GM04504 (cell line): ENCODE data around the gene CAMKK1.

Source experiments
- DNase-seq: peaks from one replicate; pipeline ENCODE4 v3.0.0-alpha.2; 2012; ENCODE audit warnings: low read depth

CAMKK1 gene

GRCh38 chr17:3893003-3893719, at the start of gene CAMKK1:
Gene CAMKK1, minus strand, starts transcription at chr17:3893053. Its CDS starts 7,366 bp downstream, at chr17:3885687.
- DNase-seq, result peak; percentile 58

GRCh38 chr17:3940965-3941698, 48.3 kb upstream of the CAMKK1 start:
- DNase-seq, result no peak

GRCh38 chr17:3937359-3937758, 44.5 kb upstream of the CAMKK1 start:
- no peak for DNase-seq

- no peak for DNase-seq
Observed at GRCh38 chr17:3935825-3936355, 43.0 kb upstream of the CAMKK1 start.

GRCh38 chr17:3935140-3935542, 42.3 kb upstream of the CAMKK1 start:
- no peak for DNase-seq

GRCh38 chr17:3929764-3930163, 36.9 kb upstream of the CAMKK1 start:
- DNase-seq, result no peak

GRCh38 chr17:3929181-3929580, 36.3 kb upstream of the CAMKK1 start:
- DNase-seq, result no peak

- no peak for DNase-seq
Observed at GRCh38 chr17:3928406-3928805, 35.6 kb upstream of the CAMKK1 start.

- no peak for DNase-seq
Observed at GRCh38 chr17:3927628-3928340, 34.9 kb upstream of the CAMKK1 start.

GRCh38 chr17:3926860-3927627, 34.2 kb upstream of the CAMKK1 start:
- DNase-seq, result no peak

GRCh38 chr17:3925684-3926485, 33.0 kb upstream of the CAMKK1 start:
- DNase-seq, result no peak

- no peak for DNase-seq
Observed at GRCh38 chr17:3924512-3925350, 31.9 kb upstream of the CAMKK1 start.

- DNase-seq, result no peak
Observed at GRCh38 chr17:3923466-3924190, 30.8 kb upstream of the CAMKK1 start.

GRCh38 chr17:3922765-3923164, 29.9 kb upstream of the CAMKK1 start:
- no peak for DNase-seq

- DNase-seq, result no peak
Observed at GRCh38 chr17:3921502-3922319, 28.9 kb upstream of the CAMKK1 start.

- no peak for DNase-seq
Observed at GRCh38 chr17:3921006-3921405, 28.2 kb upstream of the CAMKK1 start.

- no peak for DNase-seq
Observed at GRCh38 chr17:3919123-3919624, 26.3 kb upstream of the CAMKK1 start.

- DNase-seq, result no peak
Observed at GRCh38 chr17:3918372-3919122, 25.7 kb upstream of the CAMKK1 start.
